GM12878 (cell line): ENCODE measurements around the gene CHMP1A. TPM values are rescaled to one million over a fixed set of nuclear protein-coding genes. Genes with fewer than 3 reads are reported as not detected.

Experiments used
- ATAC-seq: fragments of 200-7000 bp; cut with Tn5 transposase; 3 replicates; pipeline ENCODE4 v1.9.1; 2020; ENCODE audit warnings: mild to moderate bottlenecking, moderate library complexity
- BruUV-seq: library from RNA; stranded (reverse); fragments of 400-500 nt; replicated peaks from 2 replicates; lab custom pipeline; 2021; lab: Mats Ljungman, UMichigan
- CTCF ChIA-PET: fragments of 300-600 bp; sonication (Branson Sonifier 250); formaldehyde crosslinking; extraction: SDS; loops from one replicate; lab custom pipeline; 2021; ENCODE audit warnings: inconsistent platforms; lab: Yijun Ruan, JAX
- POLR2A ChIA-PET: fragments of 350-600 bp; formaldehyde crosslinking; extraction: SDS; loops from one replicate; lab custom pipeline; 2021; ENCODE audit warnings: inconsistent platforms; lab: Charles Lee
- RAD21 ChIA-PET: fragments of 300-600 bp; sonication (Branson Sonifier 250); formaldehyde crosslinking; loops from one replicate; lab custom pipeline; 2023; ENCODE audit warnings: antibody characterized with exemption; ENCODE audit not compliant: unreplicated experiment; lab: Charles Lee
- SMC1A ChIA-PET: fragments of 300-600 bp; sonication (Branson Sonifier 250); formaldehyde crosslinking; loops from one replicate; lab custom pipeline; 2023; ENCODE audit not compliant: unreplicated experiment, uncharacterized antibody; lab: Charles Lee
- DNase-seq: peaks from one replicate; pipeline ENCODE4 v3.0.0-alpha.2; 2011; ENCODE audit warnings: low read depth, low spot score
- FAIRE-seq: peaks from 3 replicates; lab custom pipeline; 2011; peaks lifted over from hg19 to GRCh38; lab: Jason Lieb, UNC
- H2AFZ ChIP-seq: 2 replicates; pipeline ENCODE4 v1.6.0; 2011; ENCODE audit warnings: low read depth, low read length, control low read depth; ENCODE audit not compliant: control insufficient read depth
- H3K27ac ChIP-seq: 2 replicates; pipeline ENCODE4 v1.5.1; 2011; ENCODE audit warnings: control low read depth; ENCODE audit not compliant: control insufficient read depth, insufficient read depth
- H3K27me3 ChIP-seq, 2 experiments: replicated peaks in 1 of 2; 2 replicates each; pipeline versions ENCODE4 v1.6.0 to v1.6.1; 2011; ENCODE audit warnings: low read length in 1 of 2; ENCODE audit not compliant: control insufficient read depth in 2 of 2, insufficient read depth in 2 of 2
- H3K36me3 ChIP-seq, 2 experiments: 2 replicates each; pipeline ENCODE4 v1.5.1; 2011; ENCODE audit warnings: low read length in 1 of 2; ENCODE audit not compliant: control insufficient read depth in 2 of 2, insufficient read depth in 2 of 2
- H3K4me1 ChIP-seq: 2 replicates; pipeline ENCODE4 v1.6.1; 2011; ENCODE audit warnings: mild to moderate bottlenecking, low read length, moderate library complexity, mixed read lengths; ENCODE audit not compliant: control insufficient read depth, insufficient read depth
- H3K4me2 ChIP-seq: 2 replicates; pipeline ENCODE4 v1.6.0; 2011; ENCODE audit warnings: control low read depth; ENCODE audit not compliant: control insufficient read depth, insufficient read depth
- H3K4me3 ChIP-seq: fragments of 200-600 bp; sonication (generic); 2 replicates; pipeline ENCODE4 v1.5.1; 2016
- H3K79me2 ChIP-seq: 2 replicates; pipeline ENCODE4 v1.6.0; 2011; ENCODE audit warnings: low read length; ENCODE audit not compliant: control insufficient read depth, insufficient read depth
- H3K9ac ChIP-seq: 2 replicates; pipeline ENCODE4 v1.8.0; 2011; ENCODE audit warnings: low read length, control low read depth, mixed read lengths; ENCODE audit not compliant: control insufficient read depth, insufficient read depth
- H3K9me3 ChIP-seq: replicated peaks from 3 replicates; pipeline ENCODE4 v1.5.1; 2011; ENCODE audit warnings: mild to moderate bottlenecking, low read length; ENCODE audit not compliant: control insufficient read depth, insufficient read depth
- H4K20me1 ChIP-seq: 2 replicates; pipeline ENCODE4 v1.6.0; 2011; ENCODE audit not compliant: control insufficient read depth, insufficient read depth
- HDAC2 ChIP-seq: fragments of 200-600 bp; sonication (generic); IDR thresholded peaks from 2 replicates; pipeline ENCODE4 v1.6.1; 2017
- NFYA ChIP-seq: IDR thresholded peaks from 2 replicates; pipeline ENCODE4 v1.6.1; 2011; ENCODE audit warnings: low read depth, mild to moderate bottlenecking, low read length, improper control_type of control experiment, borderline replicate concordance
- POLR2AphosphoS2 ChIP-seq: IDR thresholded peaks from 2 replicates; pipeline ENCODE4 v1.6.1; 2011; ENCODE audit warnings: low read depth, mild to moderate bottlenecking, low read length, improper control_type of control experiment, moderate library complexity
- RFX5 ChIP-seq: IDR thresholded peaks from 2 replicates; pipeline ENCODE4 v1.6.1; 2011; ENCODE audit warnings: low read depth, low read length, improper control_type of control experiment
- WGBS: methylation state at CpG from one replicate; pipeline ENCODE4 v1.1.6; 2016; ENCODE audit warnings: low lambda C conversion rate; ENCODE audit not compliant: insufficient replicate concordance, insufficient coverage; ENCODE audit errors: missing lambda C conversion rate; 5-methylcytosine and 5-hydroxymethylcytosine counted together
- in situ Hi-C: fragments of 300-500 bp; cut with MboI; formaldehyde crosslinking; loops from 9 replicates; pipeline ENCODE4 v1.14.3; 2018; ENCODE audit warnings: mixed read lengths
- intact Hi-C: fragments of 100-400 bp; cut with micrococcal nuclease; formaldehyde crosslinking; loops from one replicate; pipeline ENCODE4 v1.14.2; 2022; ENCODE audit not compliant: unreplicated experiment
- polyA plus RNA-seq, 11 experiments: library from polyadenylated mRNA; depleted of rRNA in 4 of 11; unstranded in 6 of 11; stranded (reverse) in 5 of 11; fragments of >200 nt; fragmentation: Nextera tagmentation in 4 of 11; fragmentation: Illumina TruSeq in 1 of 11; extraction: Ambion mirVana in 4 of 11; extraction: Trizol in 1 of 11; gene quantifications; 1 replicate in 1 of 11; 2 replicates in 10 of 11; pipeline versions ENCODE4 v1.2.1 to v1.2.3, GENCODE V29; 2011 to 2016; ENCODE audit warnings: inconsistent platforms in 2 of 11, missing spikeins in 2 of 11, low read depth in 1 of 11
- total RNA-seq, 4 experiments: library from RNA; depleted of rRNA in 3 of 4; stranded (reverse); fragments of >200 nt in 3 of 4; fragmentation: Illumina TruSeq in 1 of 4; extraction: Trizol in 1 of 4; gene quantifications; 2 replicates each; pipeline versions ENCODE4 v1.2.1 to v1.2.3, GENCODE V29; 2013 to 2021
- TF ChIP-seq, protein P1 (sequence below): fragments of 450-650 bp; IDR thresholded peaks from 2 replicates; pipeline ENCODE4 v1.6.1; 2017; ENCODE audit warnings: mild to moderate bottlenecking, low read depth, inconsistent platforms; ENCODE audit not compliant: poor library complexity, severe bottlenecking
- TF ChIP-seq, protein P2 (sequence below), 3 experiments: IDR thresholded peaks in 2 of 3; conservative IDR thresholded peaks in 1 of 3; 2 replicates each; pipeline ENCODE4 v1.5.1; 2011; ENCODE audit warnings: low read depth in 3 of 3, low read length in 3 of 3, mild to moderate bottlenecking in 3 of 3, control low read depth in 2 of 3, moderate library complexity in 2 of 3, inconsistent platforms in 1 of 3, mixed read lengths in 1 of 3; ENCODE audit not compliant: control insufficient read depth in 2 of 3, insufficient read depth in 1 of 3; ENCODE audit errors: extremely low read depth in 1 of 3
- TF ChIP-seq, protein P3 (sequence below): IDR thresholded peaks from 2 replicates; pipeline ENCODE4 v1.6.1; 2012; ENCODE audit warnings: low read depth, low read length, improper control_type of control experiment

Gene CHMP1A
- total and polyA plus RNA-seq, 10 of the 15 experiments (the other 5 are each of a cell fraction or from before 2014, with no cell fraction given) = 1.0 to 86.7 (median 54.7) TPM

DNA sequence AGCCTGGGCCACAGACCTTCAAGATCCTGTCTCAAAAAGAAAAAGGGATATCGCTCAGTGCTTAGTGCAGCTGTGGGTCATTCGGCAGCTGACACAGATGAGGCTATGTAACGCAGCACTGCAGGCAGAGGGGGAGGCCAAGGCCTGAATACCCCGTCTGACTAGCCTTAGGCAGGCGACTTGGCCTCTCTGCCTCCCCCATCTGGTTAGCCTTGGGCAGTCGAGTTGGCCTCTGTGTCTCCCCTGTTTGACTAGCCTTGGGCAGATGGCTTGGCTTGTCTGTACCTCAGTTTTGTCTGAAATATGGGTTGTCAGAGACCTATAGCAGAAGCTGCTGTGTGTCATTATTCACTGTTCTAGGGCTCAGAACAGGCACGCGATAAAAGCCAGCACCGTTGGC is 10.1 kb upstream of the CHMP1A start:
- no peak overlapping the region for H3K4me3 ChIP-seq

More for the DNA sequence above, 10.1 kb upstream of the CHMP1A start:
- ATAC-seq = no peak
- no peaks in the 10 kb centered on the region for H3K79me2 ChIP-seq
- in situ Hi-C loops (no loop called here), intact Hi-C loops (no loop called here)
- H3K9ac ChIP-seq = no peak overlapping the region
- no peak overlapping the region for H3K4me2 ChIP-seq
- no TSS peak for BruUV-seq
- H3K36me3 ChIP-seq = no peaks in the 10 kb centered on the region
- no peaks in the 10 kb centered on the region for H4K20me1 ChIP-seq
- RAD21 ChIA-PET = no interaction called here
- SMC1A ChIA-PET = no interaction called here
- 68% methylated on average over 9 of the region's 9 CpGs for WGBS
- no peaks in the 10 kb centered on the region for H3K4me1 ChIP-seq
- H3K9me3 ChIP-seq = no peaks in the 10 kb centered on the region; the same call in 2 of the 3 replicates
- no peak overlapping the region for H3K27ac ChIP-seq
- no peak for FAIRE-seq
- no peak overlapping the region for H2AFZ ChIP-seq
- POLR2A ChIA-PET = no interaction called here
- no peaks in the 10 kb centered on the region for H3K27me3 ChIP-seq
- DNase-seq = no peak
- CTCF ChIA-PET = interaction anchor here (0.7 kb wide), 1 partner anchor 33 kb away, joined by 3 read pairs; no protein-coding TSS in a partner anchor
- TF ChIP-seq, protein P1, sequence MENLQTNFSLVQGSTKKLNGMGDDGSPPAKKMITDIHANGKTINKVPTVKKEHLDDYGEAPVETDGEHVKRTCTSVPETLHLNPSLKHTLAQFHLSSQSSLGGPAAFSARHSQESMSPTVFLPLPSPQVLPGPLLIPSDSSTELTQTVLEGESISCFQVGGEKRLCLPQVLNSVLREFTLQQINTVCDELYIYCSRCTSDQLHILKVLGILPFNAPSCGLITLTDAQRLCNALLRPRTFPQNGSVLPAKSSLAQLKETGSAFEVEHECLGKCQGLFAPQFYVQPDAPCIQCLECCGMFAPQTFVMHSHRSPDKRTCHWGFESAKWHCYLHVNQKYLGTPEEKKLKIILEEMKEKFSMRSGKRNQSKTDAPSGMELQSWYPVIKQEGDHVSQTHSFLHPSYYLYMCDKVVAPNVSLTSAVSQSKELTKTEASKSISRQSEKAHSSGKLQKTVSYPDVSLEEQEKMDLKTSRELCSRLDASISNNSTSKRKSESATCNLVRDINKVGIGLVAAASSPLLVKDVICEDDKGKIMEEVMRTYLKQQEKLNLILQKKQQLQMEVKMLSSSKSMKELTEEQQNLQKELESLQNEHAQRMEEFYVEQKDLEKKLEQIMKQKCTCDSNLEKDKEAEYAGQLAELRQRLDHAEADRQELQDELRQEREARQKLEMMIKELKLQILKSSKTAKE = no peak
- TF ChIP-seq, protein P2, sequence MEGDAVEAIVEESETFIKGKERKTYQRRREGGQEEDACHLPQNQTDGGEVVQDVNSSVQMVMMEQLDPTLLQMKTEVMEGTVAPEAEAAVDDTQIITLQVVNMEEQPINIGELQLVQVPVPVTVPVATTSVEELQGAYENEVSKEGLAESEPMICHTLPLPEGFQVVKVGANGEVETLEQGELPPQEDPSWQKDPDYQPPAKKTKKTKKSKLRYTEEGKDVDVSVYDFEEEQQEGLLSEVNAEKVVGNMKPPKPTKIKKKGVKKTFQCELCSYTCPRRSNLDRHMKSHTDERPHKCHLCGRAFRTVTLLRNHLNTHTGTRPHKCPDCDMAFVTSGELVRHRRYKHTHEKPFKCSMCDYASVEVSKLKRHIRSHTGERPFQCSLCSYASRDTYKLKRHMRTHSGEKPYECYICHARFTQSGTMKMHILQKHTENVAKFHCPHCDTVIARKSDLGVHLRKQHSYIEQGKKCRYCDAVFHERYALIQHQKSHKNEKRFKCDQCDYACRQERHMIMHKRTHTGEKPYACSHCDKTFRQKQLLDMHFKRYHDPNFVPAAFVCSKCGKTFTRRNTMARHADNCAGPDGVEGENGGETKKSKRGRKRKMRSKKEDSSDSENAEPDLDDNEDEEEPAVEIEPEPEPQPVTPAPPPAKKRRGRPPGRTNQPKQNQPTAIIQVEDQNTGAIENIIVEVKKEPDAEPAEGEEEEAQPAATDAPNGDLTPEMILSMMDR (IDR thresholded peaks at IDR 0.05 in 2 of 3, conservative IDR thresholded peaks at IDR 0.05 in 1 of 3; ENCODE audit: control insufficient read depth in 2 of 3, extremely low read depth in 1 of 3, insufficient read depth in 1 of 3, low read depth in 3 of 3, low read length in 3 of 3) = no peak
- TF ChIP-seq NFYA (no peak), HDAC2 (no peak), POLR2AphosphoS2 (no peak), RFX5 (no peak)
- TF ChIP-seq, protein P3, sequence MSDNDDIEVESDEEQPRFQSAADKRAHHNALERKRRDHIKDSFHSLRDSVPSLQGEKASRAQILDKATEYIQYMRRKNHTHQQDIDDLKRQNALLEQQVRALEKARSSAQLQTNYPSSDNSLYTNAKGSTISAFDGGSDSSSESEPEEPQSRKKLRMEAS = no peak
